ENCODE measurements around the gene CNTNAP4. TPM values are rescaled to one million over a fixed set of nuclear protein-coding genes. Genes with fewer than 3 reads are reported as not detected.

The CNTNAP4 gene
- total RNA-seq, 1 experiment from 2014 or later: not detected

DNA sequence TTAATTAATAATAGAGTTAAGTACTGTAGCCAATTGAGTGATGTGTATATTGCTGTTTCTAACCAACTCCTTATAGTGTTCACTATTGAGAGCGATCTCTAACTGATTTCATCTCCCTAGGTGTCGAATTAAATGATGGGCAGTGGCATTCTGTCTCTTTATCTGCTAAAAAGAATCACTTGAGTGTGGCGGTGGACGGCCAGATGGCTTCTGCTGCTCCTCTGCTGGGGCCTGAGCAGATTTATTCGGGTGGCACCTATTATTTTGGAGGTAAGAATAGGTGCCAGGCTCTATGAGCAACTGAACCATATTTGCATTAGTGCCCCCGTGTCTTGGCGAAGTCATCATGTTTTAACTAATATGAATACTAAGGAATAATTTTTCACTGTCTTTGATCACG, 184.6 kb downstream of the CNTNAP4 start (continued):
- TF ChIP-seq, protein P1, sequence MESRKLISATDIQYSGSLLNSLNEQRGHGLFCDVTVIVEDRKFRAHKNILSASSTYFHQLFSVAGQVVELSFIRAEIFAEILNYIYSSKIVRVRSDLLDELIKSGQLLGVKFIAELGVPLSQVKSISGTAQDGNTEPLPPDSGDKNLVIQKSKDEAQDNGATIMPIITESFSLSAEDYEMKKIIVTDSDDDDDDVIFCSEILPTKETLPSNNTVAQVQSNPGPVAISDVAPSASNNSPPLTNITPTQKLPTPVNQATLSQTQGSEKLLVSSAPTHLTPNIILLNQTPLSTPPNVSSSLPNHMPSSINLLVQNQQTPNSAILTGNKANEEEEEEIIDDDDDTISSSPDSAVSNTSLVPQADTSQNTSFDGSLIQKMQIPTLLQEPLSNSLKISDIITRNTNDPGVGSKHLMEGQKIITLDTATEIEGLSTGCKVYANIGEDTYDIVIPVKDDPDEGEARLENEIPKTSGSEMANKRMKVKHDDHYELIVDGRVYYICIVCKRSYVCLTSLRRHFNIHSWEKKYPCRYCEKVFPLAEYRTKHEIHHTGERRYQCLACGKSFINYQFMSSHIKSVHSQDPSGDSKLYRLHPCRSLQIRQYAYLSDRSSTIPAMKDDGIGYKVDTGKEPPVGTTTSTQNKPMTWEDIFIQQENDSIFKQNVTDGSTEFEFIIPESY (IDR thresholded peaks at IDR 0.05; ENCODE audit: extremely low read depth, insufficient replicate concordance, low read length): no peak
- TF ChIP-seq RAD21 (IDR thresholded peaks at IDR 0.05; ENCODE audit: low read depth): no peak
- no peak for TF ChIP-seq SP1 (IDR thresholded peaks at IDR 0.05; ENCODE audit: low read depth)
- no peak for TF ChIP-seq ZFX (IDR thresholded peaks at IDR 0.05)
- no peak for TF ChIP-seq EGR1 (IDR thresholded peaks at IDR 0.05; ENCODE audit: low read depth)

DNA sequence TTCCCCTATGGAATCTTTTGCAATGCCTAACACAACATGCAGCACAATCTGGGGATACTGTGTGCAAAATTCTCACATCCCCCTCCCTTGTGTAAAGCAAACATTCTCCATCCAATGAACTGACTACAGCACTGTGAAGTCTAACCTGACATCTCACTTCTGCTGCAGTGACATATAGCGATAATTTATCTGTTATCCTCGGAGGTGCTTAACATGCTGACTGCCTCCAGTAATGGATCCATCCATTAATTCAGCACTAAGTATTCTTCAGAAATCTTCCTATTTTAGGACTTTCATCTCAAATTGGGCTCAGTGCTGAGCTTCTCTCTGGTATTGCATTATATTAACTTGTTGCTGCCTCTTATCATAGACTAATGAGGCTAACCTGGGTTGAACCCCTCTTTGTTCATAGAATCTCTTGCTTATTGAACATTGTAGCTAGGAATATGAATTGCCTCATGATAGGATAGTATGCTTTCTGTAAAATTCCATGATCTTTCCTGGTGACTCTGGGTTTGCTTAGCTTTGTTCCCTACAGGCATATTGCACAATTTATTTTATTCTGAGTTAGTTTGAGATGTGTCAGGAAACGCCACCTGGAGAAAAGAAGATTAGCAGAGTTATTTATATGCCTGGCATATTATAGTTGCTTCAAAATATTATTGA, 187.9 kb downstream of the CNTNAP4 start:
- no peak overlapping the region for H3K27ac ChIP-seq (ENCODE audit: low read depth, low read length)
- no peaks in the 10 kb centered on the region for H3K79me2 ChIP-seq (ENCODE audit: insufficient read depth, low read length)
- H3K4me1 ChIP-seq (ENCODE audit: control insufficient read depth in 1 of 2, insufficient read depth in 2 of 2, low read length in 2 of 2): no peaks in the 10 kb centered on the region
- H3K36me3 ChIP-seq (ENCODE audit: control insufficient read depth in 1 of 2, insufficient read depth in 2 of 2, low read length in 2 of 2): no peaks in the 10 kb centered on the region
- DNase-seq (ENCODE audit: low read depth, low spot score) (no peak), ATAC-seq (no peak)
- H4K20me1 ChIP-seq (ENCODE audit: insufficient read depth): no peaks in the 10 kb centered on the region
- ChIA-PET POLR2A (no interaction called here), RAD21 (ENCODE audit: low non-redundant PET in 1 of 2, low total read pairs in 2 of 2, uncharacterized antibody in 2 of 2, unreplicated experiment in 2 of 2) (interaction anchor here in 1 of 2 experiments (0.6 kb wide), 1 partner anchor 11 kb away, joined by 3 read pairs; no protein-coding TSS in a partner anchor), CTCF (no interaction called here)
- no peaks in the 10 kb centered on the region; a peak in 1 of 4 replicates for H3K9me3 ChIP-seq (ENCODE audit: control insufficient read depth in 1 of 2, insufficient read depth in 1 of 2, low read depth in 1 of 2, low read length in 2 of 2)
- no peak overlapping the region for H3K4me3 ChIP-seq (replicated peaks in 1 of 2; ENCODE audit: low read depth in 1 of 2, low read length in 2 of 2)
- TF ChIP-seq ELF1 (IDR thresholded peaks at IDR 0.05; ENCODE audit: borderline replicate concordance, low read depth): no peak
- TF ChIP-seq POLR2AphosphoS5 (IDR thresholded peaks at IDR 0.05; ENCODE audit: low read depth, low read length): no peak
- TF ChIP-seq, protein P2, sequence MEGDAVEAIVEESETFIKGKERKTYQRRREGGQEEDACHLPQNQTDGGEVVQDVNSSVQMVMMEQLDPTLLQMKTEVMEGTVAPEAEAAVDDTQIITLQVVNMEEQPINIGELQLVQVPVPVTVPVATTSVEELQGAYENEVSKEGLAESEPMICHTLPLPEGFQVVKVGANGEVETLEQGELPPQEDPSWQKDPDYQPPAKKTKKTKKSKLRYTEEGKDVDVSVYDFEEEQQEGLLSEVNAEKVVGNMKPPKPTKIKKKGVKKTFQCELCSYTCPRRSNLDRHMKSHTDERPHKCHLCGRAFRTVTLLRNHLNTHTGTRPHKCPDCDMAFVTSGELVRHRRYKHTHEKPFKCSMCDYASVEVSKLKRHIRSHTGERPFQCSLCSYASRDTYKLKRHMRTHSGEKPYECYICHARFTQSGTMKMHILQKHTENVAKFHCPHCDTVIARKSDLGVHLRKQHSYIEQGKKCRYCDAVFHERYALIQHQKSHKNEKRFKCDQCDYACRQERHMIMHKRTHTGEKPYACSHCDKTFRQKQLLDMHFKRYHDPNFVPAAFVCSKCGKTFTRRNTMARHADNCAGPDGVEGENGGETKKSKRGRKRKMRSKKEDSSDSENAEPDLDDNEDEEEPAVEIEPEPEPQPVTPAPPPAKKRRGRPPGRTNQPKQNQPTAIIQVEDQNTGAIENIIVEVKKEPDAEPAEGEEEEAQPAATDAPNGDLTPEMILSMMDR (IDR thresholded peaks at IDR 0.05 in 2 of 3, conservative IDR thresholded peaks at IDR 0.05 in 1 of 3; ENCODE audit: borderline replicate concordance in 1 of 3, insufficient read depth in 1 of 3, low read depth in 2 of 3, low read length in 2 of 3): no peak
- TF ChIP-seq, protein P3, sequence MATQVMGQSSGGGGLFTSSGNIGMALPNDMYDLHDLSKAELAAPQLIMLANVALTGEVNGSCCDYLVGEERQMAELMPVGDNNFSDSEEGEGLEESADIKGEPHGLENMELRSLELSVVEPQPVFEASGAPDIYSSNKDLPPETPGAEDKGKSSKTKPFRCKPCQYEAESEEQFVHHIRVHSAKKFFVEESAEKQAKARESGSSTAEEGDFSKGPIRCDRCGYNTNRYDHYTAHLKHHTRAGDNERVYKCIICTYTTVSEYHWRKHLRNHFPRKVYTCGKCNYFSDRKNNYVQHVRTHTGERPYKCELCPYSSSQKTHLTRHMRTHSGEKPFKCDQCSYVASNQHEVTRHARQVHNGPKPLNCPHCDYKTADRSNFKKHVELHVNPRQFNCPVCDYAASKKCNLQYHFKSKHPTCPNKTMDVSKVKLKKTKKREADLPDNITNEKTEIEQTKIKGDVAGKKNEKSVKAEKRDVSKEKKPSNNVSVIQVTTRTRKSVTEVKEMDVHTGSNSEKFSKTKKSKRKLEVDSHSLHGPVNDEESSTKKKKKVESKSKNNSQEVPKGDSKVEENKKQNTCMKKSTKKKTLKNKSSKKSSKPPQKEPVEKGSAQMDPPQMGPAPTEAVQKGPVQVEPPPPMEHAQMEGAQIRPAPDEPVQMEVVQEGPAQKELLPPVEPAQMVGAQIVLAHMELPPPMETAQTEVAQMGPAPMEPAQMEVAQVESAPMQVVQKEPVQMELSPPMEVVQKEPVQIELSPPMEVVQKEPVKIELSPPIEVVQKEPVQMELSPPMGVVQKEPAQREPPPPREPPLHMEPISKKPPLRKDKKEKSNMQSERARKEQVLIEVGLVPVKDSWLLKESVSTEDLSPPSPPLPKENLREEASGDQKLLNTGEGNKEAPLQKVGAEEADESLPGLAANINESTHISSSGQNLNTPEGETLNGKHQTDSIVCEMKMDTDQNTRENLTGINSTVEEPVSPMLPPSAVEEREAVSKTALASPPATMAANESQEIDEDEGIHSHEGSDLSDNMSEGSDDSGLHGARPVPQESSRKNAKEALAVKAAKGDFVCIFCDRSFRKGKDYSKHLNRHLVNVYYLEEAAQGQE (IDR thresholded peaks at IDR 0.05; ENCODE audit: low read depth): no peak
- no peak for TF ChIP-seq JUND (IDR thresholded peaks at IDR 0.05)
- TF ChIP-seq, protein P4, sequence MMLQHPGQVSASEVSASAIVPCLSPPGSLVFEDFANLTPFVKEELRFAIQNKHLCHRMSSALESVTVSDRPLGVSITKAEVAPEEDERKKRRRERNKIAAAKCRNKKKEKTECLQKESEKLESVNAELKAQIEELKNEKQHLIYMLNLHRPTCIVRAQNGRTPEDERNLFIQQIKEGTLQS (IDR thresholded peaks at IDR 0.05): no peak
- TF ChIP-seq YY1 (IDR thresholded peaks at IDR 0.05; ENCODE audit: extremely low read depth, insufficient replicate concordance, low read depth, low read length): no peak
- no peaks in the 10 kb centered on the region for H3K9me2 ChIP-seq (ENCODE audit: insufficient read depth)
- H3K9ac ChIP-seq (ENCODE audit: low read length): no peak overlapping the region
- no TSS peak for BruUV-seq (replicated peaks)
- no peak overlapping the region for H2AFZ ChIP-seq (ENCODE audit: low read depth, low read length, poor library complexity, severe bottlenecking)
- H3K27me3 ChIP-seq (ENCODE audit: insufficient read depth, low read length): no peaks in the 10 kb centered on the region
- intact Hi-C loops (cut with micrococcal nuclease): no loop called here
- H3K4me2 ChIP-seq (ENCODE audit: low read length): no peak overlapping the region

Data from HCT116 (cell line).